Upper lobe of left lung (tissue), 6 donors: ENCODE measurements around the gene SLC48A1. TPM values are rescaled to one million over a fixed set of nuclear protein-coding genes. Genes with fewer than 3 reads are reported as not detected.
A peak's percentile ranks its signal among the peaks of the same experiment; 100 is the strongest.

Source experiments
- ATAC-seq, 2 donors: fragments of 200-7000 bp; cut with Tn5 transposase; one replicate each; pipeline ENCODE4 v1.9.1; 2022; ENCODE audit warnings: mild to moderate bottlenecking in 2 of 2, moderate library complexity in 2 of 2; ENCODE audit not compliant: low FRiP score in 2 of 2
- DNase-seq, 2 donors: peaks; one replicate each; pipeline ENCODE4 v3.0.0-alpha.2; 2019 to 2020
- H3K27ac ChIP-seq, 4 donors: fragments of 200-600 bp; sonication (generic); one replicate each; pipeline ENCODE4 v1.5.1; 2016 to 2019
- H3K27me3 ChIP-seq, 4 donors: fragments of 200-600 bp; sonication (generic); one replicate each; pipeline ENCODE4 v1.5.1; 2017 to 2019
- H3K36me3 ChIP-seq, 4 donors: fragments of 200-600 bp; sonication (generic); one replicate each; pipeline ENCODE4 v1.5.1; 2016 to 2019
- H3K4me1 ChIP-seq, 4 donors: fragments of 200-600 bp; sonication (generic); one replicate each; pipeline ENCODE4 v1.5.1; 2018 to 2019
- H3K4me3 ChIP-seq, 4 donors: fragments of 200-600 bp; sonication (generic); one replicate each; pipeline ENCODE4 v1.5.1; 2017 to 2019; ENCODE audit warnings: mild to moderate bottlenecking in 2 of 4, moderate library complexity in 1 of 4
- H3K9me3 ChIP-seq, 4 donors: fragments of 200-600 bp; sonication (generic); one replicate each; pipeline ENCODE4 v1.5.1; 2018 to 2019
- EP300 ChIP-seq, 4 donors: sonication (generic); formaldehyde crosslinking; IDR thresholded peaks; one replicate each; pipeline ENCODE4 v1.5.1; 2017; ENCODE audit warnings: antibody characterized with exemption in 4 of 4, control low read depth in 2 of 4
- POLR2A ChIP-seq, 4 donors: fragments of 450-650 bp; IDR thresholded peaks; one replicate each; pipeline ENCODE4 v1.5.1; 2016 to 2017; ENCODE audit warnings: antibody characterized with exemption in 4 of 4, mild to moderate bottlenecking in 2 of 4
- POLR2AphosphoS5 ChIP-seq, 2 donors: sonication (generic); formaldehyde crosslinking; IDR thresholded peaks; one replicate each; pipeline ENCODE4 v1.5.1; 2017; ENCODE audit warnings: antibody characterized with exemption in 2 of 2
- WGBS, 2 donors: methylation state at CpG; one replicate each; pipeline ENCODE4 v1.1.5; 2017 to 2018; 5-methylcytosine and 5-hydroxymethylcytosine counted together
- total RNA-seq, 6 donors: library from RNA; depleted of rRNA in 4 of 6; stranded (reverse); fragments of >200 nt in 4 of 6; gene quantifications; one replicate each; pipeline versions ENCODE4 v1.1.0 to v1.2.1, GENCODE V29; 2016 to 2021
- TF ChIP-seq, protein P1 (sequence below), 6 experiments: fragments of 450-650 bp in 4 of 6; fragments of 200-600 bp in 2 of 6; sonication (generic) in 2 of 6; IDR thresholded peaks; one replicate each; pipeline ENCODE4 v1.5.1; 2016 to 2019; ENCODE audit warnings: antibody characterized with exemption in 6 of 6
- donor health status: DM: no; HTN: no; CAD: no; lungs with moderate emphysema.
- donor health status: DM: no; HTN: yes; CAD: no; lungs with severe emphysema.

SLC48A1 gene
- total RNA-seq, 6 donors from 2014 or later, result 26.5 to 36.5 (median 33.9) TPM

DNA sequence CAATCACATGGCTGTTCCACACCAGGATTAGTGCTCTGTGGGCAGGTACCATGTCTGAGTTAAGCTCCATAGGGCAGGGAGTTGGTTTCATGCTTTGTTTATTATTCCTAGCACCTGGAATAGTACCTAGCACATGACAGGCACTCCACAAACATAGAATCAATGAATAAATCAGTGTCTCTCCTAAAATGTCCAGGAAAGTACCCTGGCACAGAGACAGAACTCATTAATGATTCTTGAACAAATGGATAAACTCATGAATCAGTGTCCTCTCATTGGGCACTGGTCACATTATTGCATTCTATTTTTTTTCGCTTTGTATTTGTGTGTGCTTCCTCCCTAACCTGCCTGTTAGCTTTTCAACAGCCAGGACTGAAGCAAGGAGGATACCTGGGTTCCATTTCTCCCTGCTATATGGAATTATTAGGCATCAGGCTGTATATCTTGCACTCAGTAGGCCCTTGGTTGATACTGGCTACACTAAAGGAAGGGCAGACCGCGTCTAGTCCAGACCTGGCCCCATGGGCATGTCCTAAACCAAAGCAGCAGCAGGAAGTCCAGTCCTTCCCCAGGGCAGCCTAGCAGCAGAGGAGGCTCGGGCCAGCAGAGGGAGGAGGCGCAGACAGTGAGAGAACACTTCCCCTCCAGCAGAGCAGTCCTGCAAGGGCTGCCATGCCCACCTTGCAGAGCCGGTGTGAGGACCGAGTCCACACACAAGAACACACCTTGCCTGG, 28.3 kb downstream of the SLC48A1 start:
- TF ChIP-seq, protein P1, sequence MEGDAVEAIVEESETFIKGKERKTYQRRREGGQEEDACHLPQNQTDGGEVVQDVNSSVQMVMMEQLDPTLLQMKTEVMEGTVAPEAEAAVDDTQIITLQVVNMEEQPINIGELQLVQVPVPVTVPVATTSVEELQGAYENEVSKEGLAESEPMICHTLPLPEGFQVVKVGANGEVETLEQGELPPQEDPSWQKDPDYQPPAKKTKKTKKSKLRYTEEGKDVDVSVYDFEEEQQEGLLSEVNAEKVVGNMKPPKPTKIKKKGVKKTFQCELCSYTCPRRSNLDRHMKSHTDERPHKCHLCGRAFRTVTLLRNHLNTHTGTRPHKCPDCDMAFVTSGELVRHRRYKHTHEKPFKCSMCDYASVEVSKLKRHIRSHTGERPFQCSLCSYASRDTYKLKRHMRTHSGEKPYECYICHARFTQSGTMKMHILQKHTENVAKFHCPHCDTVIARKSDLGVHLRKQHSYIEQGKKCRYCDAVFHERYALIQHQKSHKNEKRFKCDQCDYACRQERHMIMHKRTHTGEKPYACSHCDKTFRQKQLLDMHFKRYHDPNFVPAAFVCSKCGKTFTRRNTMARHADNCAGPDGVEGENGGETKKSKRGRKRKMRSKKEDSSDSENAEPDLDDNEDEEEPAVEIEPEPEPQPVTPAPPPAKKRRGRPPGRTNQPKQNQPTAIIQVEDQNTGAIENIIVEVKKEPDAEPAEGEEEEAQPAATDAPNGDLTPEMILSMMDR (IDR thresholded peaks at IDR 0.05), result peak in 5 of 6 experiments; percentile 15 to 55 (median 18)
- TF ChIP-seq EP300 (IDR thresholded peaks at IDR 0.05), result no peak
- H3K4me1 ChIP-seq, result peaks cover 73 to 82% (median 74%) of the 10 kb centered on the region in 4 donors
- ATAC-seq, result peak; percentile 5 to 59
- no peaks in the 10 kb centered on the region for H3K27me3 ChIP-seq
- WGBS, 2 donors, result 38 to 46% methylated on average over 7 of the region's 7 CpGs
- DNase-seq, result peak in 1 of 2 donors; percentile 53
- H3K27ac ChIP-seq, result peak overlapping the region; percentile 59 to 99 (median 88)
- peaks cover 19 to 48% (median 25%) of the 10 kb centered on the region in 4 donors for H3K36me3 ChIP-seq
- peak overlapping the region in 1 of 4 donors; percentile 1 for H3K4me3 ChIP-seq
- no peaks in the 10 kb centered on the region for H3K9me3 ChIP-seq

DNA sequence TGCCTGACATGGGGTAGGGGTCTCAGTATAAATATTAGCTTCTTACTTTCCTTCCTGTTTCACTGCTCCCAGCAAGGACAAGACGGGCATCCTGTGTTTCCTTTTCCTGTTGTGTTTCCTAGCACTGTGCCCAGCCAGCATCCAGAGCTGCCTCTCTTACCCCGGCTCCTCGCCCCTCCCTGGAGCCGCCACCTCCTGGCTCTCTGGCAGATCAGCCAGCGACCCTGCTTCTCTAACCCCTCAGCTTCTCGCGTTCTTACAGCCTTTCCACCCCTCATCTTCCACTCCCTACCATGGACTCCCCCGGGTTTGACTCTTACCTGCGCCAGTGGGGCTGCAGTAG, 28.8 kb downstream of the SLC48A1 start:
- peaks cover 78 to 87% (median 79%) of the 10 kb centered on the region in 4 donors for H3K4me1 ChIP-seq
- peak overlapping the region in 1 of 4 donors; percentile 1 for H3K4me3 ChIP-seq
- peak overlapping the region; percentile 59 to 99 (median 88) for H3K27ac ChIP-seq
- H3K27me3 ChIP-seq, result no peaks in the 10 kb centered on the region
- TF ChIP-seq POLR2AphosphoS5 (IDR thresholded peaks at IDR 0.05), result peak in 1 of 2 donors; percentile 14
- TF ChIP-seq POLR2A (IDR thresholded peaks at IDR 0.05), result no peak
- peak in 2 of 4 donors; percentile 9 to 14 for TF ChIP-seq EP300 (IDR thresholded peaks at IDR 0.05)
- ATAC-seq, result peak in 1 of 2 donors; percentile 4
- H3K9me3 ChIP-seq, result no peaks in the 10 kb centered on the region
- peaks cover 14 to 43% (median 20%) of the 10 kb centered on the region in 4 donors for H3K36me3 ChIP-seq
- 45% methylated on average over 9 of the region's 9 CpGs for WGBS, 2 donors
- no peak for DNase-seq

DNA sequence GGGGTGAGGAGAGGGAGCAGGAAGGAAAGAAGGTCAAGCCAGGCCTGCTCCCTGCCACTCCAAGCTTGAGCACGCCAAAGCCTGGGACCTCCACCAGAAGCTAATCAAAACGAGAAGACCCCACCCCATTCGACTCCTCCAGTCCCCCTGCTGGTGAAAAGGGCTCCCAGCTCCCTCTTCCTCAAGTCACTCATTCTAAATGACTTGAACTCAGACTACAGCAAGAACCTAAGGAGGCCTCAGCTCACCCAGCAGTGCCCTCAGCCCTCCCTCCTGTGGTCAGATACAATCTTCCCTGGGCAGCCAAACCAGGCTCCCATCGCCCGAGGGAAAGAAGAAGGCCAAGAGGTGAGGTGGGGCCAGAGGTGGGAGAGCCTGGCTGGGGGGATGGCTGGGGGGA, 29.3 kb downstream of the SLC48A1 start:
- H3K36me3 ChIP-seq, result peaks cover 11 to 39% (median 16%) of the 10 kb centered on the region in 4 donors
- peaks cover 82 to 91% (median 84%) of the 10 kb centered on the region in 4 donors for H3K4me1 ChIP-seq
- no peaks in the 10 kb centered on the region for H3K9me3 ChIP-seq
- no peak for DNase-seq
- peak overlapping the region in 1 of 4 donors; percentile 1 for H3K4me3 ChIP-seq
- 18 to 23% methylated on average over 3 to 5 of the region's 5 CpGs for WGBS, 2 donors
- no peak for ATAC-seq
- TF ChIP-seq POLR2A (IDR thresholded peaks at IDR 0.05) (no peak), EP300 (IDR thresholded peaks at IDR 0.05) (no peak), POLR2AphosphoS5 (IDR thresholded peaks at IDR 0.05) (no peak)
- TF ChIP-seq, protein P1 (IDR thresholded peaks at IDR 0.05), result peak in 2 of 6 experiments; percentile 12 to 33
- H3K27ac ChIP-seq, result peak overlapping the region; percentile 59 to 99 (median 88)
- H3K27me3 ChIP-seq, result no peaks in the 10 kb centered on the region

DNA sequence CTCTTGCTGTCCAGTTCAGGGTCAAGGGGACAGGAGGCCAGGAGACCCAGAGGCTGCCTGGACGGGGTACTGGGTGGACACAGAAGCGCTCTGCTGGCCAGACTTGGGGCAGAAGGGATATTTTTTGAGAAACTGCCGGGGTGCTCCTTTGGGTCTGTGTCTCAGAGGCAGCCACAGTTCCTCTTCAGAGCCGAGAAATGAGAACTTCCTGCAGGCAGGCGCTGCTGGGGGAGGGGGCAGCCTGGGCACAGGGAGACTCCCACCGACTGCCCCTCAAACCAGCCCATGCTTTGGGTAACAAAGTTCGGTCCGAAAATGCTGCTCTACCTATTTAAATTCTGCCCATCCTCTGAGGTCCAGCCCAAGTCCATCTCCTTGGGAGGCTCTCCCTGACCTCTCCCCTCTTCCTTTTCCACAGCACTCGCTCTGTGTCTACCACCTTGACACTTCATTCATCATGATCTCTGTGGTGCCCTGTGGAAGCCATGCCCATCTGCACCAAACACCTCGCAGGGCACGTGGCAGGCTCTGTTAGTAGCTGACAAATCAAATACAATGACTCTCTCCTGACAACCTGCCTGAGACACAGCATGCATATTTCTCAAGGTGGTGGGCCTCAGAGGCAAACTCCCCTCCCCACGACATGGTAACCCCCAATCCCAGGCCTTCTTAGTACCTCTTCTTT, 30.3 kb downstream of the SLC48A1 start:
- peaks cover 92 to 98% (median 94%) of the 10 kb centered on the region in 4 donors for H3K4me1 ChIP-seq
- H3K27ac ChIP-seq, result peak overlapping the region; percentile 59 to 99 (median 88)
- H3K27me3 ChIP-seq, result no peaks in the 10 kb centered on the region
- no peak for ATAC-seq
- peaks cover 2 to 28% (median 5%) of the 10 kb centered on the region in 4 donors for H3K36me3 ChIP-seq
- H3K9me3 ChIP-seq, result no peaks in the 10 kb centered on the region
- peak in 1 of 2 donors; percentile 20 for DNase-seq
- 49 to 63% methylated on average over 12 of the region's 12 CpGs for WGBS, 2 donors
- no peak overlapping the region for H3K4me3 ChIP-seq
- TF ChIP-seq, protein P1 (IDR thresholded peaks at IDR 0.05), result no peak
- TF ChIP-seq EP300 (IDR thresholded peaks at IDR 0.05) (no peak), POLR2AphosphoS5 (IDR thresholded peaks at IDR 0.05) (no peak), POLR2A (IDR thresholded peaks at IDR 0.05) (no peak)

DNA sequence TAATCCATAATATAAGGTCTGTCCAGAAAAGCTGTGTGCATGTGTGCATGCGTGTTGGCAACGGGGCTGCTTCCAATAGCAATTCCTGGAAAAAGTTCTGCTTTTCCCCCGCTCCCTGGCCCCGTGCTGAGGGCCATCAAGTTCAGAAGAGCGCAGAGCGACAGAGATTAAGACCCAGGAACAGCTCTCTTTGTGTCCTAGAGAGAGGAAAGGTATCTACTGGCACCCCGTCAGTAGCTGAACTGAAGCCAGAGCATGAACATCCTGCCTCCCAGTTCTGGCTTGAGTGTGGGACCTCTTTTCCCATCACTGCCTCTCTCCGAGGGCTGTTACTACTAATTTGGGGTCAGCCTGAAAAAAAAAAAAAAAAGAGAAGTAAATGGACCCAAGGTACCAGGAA, 31.1 kb downstream of the SLC48A1 start:
- TF ChIP-seq EP300 (IDR thresholded peaks at IDR 0.05), result no peak
- TF ChIP-seq, protein P1 (IDR thresholded peaks at IDR 0.05), result no peak
- TF ChIP-seq POLR2A (IDR thresholded peaks at IDR 0.05), result no peak
- no peak for TF ChIP-seq POLR2AphosphoS5 (IDR thresholded peaks at IDR 0.05)
- no peak for ATAC-seq
- peaks cover 0 to 21% (median 0%) of the 10 kb centered on the region in 4 donors for H3K36me3 ChIP-seq
- H3K27ac ChIP-seq, result peak overlapping the region; percentile 19 to 99 (median 88)
- peaks cover 100% of the 10 kb centered on the region in 4 donors for H3K4me1 ChIP-seq
- DNase-seq, result no peak
- H3K4me3 ChIP-seq, result no peak overlapping the region
- no peaks in the 10 kb centered on the region for H3K27me3 ChIP-seq
- 63 to 67% methylated on average over 8 of the region's 8 CpGs for WGBS, 2 donors
- H3K9me3 ChIP-seq, result no peaks in the 10 kb centered on the region
